ENCODE measurements around the gene BRAT1. TPM values are rescaled to one million over a fixed set of nuclear protein-coding genes. Genes with fewer than 3 reads are reported as not detected.

BRAT1 gene
- total and polyA plus RNA-seq, 8 donors: 22.5 to 41.4 (median 28.0) TPM

GRCh38 chr7:2494191-2495130, 60.9 kb downstream of the BRAT1 start:
- no peak for DNase-seq
- H3K4me3 ChIP-seq: no peak overlapping the region
- no peak for ATAC-seq
- H3K4me1 ChIP-seq: peaks cover 0 to 14% of the 10 kb centered on the region in 2 donors
- peaks cover 0 to 37% of the 10 kb centered on the region in 2 donors for H3K27me3 ChIP-seq
- H3K9me3 ChIP-seq: no peaks in the 10 kb centered on the region
- H3K27ac ChIP-seq: no peak overlapping the region
- TF ChIP-seq CTCF (IDR thresholded peaks at IDR 0.05): no peak
- intact Hi-C loops (cut with DNase I): no loop called here
- H3K36me3 ChIP-seq: no peaks in the 10 kb centered on the region

GRCh38 chr7:2493205-2494164, 61.8 kb downstream of the BRAT1 start:
- H3K4me1 ChIP-seq: peaks cover 0 to 14% of the 10 kb centered on the region in 2 donors
- H3K36me3 ChIP-seq: no peaks in the 10 kb centered on the region
- no peak for TF ChIP-seq CTCF (IDR thresholded peaks at IDR 0.05)
- H3K27ac ChIP-seq: no peak overlapping the region
- intact Hi-C loops (cut with DNase I): no loop called here
- peaks cover 0 to 34% of the 10 kb centered on the region in 2 donors for H3K27me3 ChIP-seq
- DNase-seq (no peak), ATAC-seq (no peak)
- H3K9me3 ChIP-seq: no peaks in the 10 kb centered on the region
- H3K4me3 ChIP-seq: no peak overlapping the region

GRCh38 chr7:2492038-2492437, 63.3 kb downstream of the BRAT1 start:
- H3K4me1 ChIP-seq: peaks cover 0 to 14% of the 10 kb centered on the region in 2 donors
- intact Hi-C loops (cut with DNase I): no loop called here
- peaks cover 0 to 19% of the 10 kb centered on the region in 2 donors for H3K27me3 ChIP-seq
- ATAC-seq: no peak
- no peaks in the 10 kb centered on the region for H3K9me3 ChIP-seq
- no peak overlapping the region for H3K27ac ChIP-seq
- no peaks in the 10 kb centered on the region for H3K36me3 ChIP-seq
- TF ChIP-seq CTCF (IDR thresholded peaks at IDR 0.05): no peak
- H3K4me3 ChIP-seq: no peak overlapping the region
- DNase-seq: no peak

GRCh38 chr7:2490181-2490651, 65.1 kb downstream of the BRAT1 start:
- H3K27ac ChIP-seq: no peak overlapping the region
- ATAC-seq: no peak
- H3K4me3 ChIP-seq: no peak overlapping the region
- H3K36me3 ChIP-seq: no peaks in the 10 kb centered on the region
- no peaks in the 10 kb centered on the region for H3K9me3 ChIP-seq
- peaks cover 0 to 9% of the 10 kb centered on the region in 2 donors for H3K27me3 ChIP-seq
- no peak for TF ChIP-seq CTCF (IDR thresholded peaks at IDR 0.05)
- intact Hi-C loops (cut with DNase I): no loop called here
- H3K4me1 ChIP-seq: peaks cover 0 to 14% of the 10 kb centered on the region in 2 donors
- DNase-seq: peak in 1 of 4 donors; percentile 62

All from left lung (tissue), 10 donors.